H1 (cell line): Measurements from ENCODE around the gene KIF26B. TPM values are rescaled to one million over a fixed set of nuclear protein-coding genes. Genes with fewer than 3 reads are reported as not detected.

Experiments
- CTCF ChIP-seq, 3 experiments: IDR thresholded peaks; 1 replicate in 2 of 3; 2 replicates in 1 of 3; pipeline versions ENCODE4 v1.5.1 to v1.6.1; 2011; ENCODE audit warnings: low read length in 3 of 3, mild to moderate bottlenecking in 3 of 3, inconsistent platforms in 2 of 3, low read depth in 1 of 3, moderate library complexity in 1 of 3; ENCODE audit not compliant: insufficient read depth in 1 of 3; ENCODE audit errors: control extremely low read depth in 1 of 3
- SIX5 ChIP-seq: IDR thresholded peaks from 2 replicates; pipeline ENCODE4 v1.6.1; 2011; ENCODE audit warnings: mild to moderate bottlenecking, low read depth, low read length
- TBP ChIP-seq: IDR thresholded peaks from 2 replicates; pipeline ENCODE4 v1.6.1; 2011; ENCODE audit warnings: low read depth, low read length, improper control_type of control experiment
- polyA plus RNA-seq, 7 experiments: library from polyadenylated mRNA; depleted of rRNA in 3 of 7; stranded (reverse) in 5 of 7; unstranded in 2 of 7; fragments of >200 nt in 5 of 7; fragments of 200-250 nt in 2 of 7; gene quantifications; 1 replicate in 5 of 7; 2 replicates in 1 of 7; 4 replicates in 1 of 7; pipeline versions ENCODE4 v1.2.1 to v1.2.3, GENCODE V29; 2011 to 2013; ENCODE audit warnings: missing spikeins in 2 of 7, mixed read lengths in 2 of 7
- total RNA-seq: library from RNA; stranded (reverse); fragmentation: NEBNext Ultra II Directional; extraction: Animal tissue kit (Norgen Biotek cat#: 25700); gene quantifications from 2 replicates; pipeline ENCODE4 v1.2.1, GENCODE V29; 2021

KIF26B gene
- total and polyA plus RNA-seq, 2 of the 8 experiments (the other 6 are each of a cell fraction or from before 2014, with no cell fraction given), result 0.06 to 0.28 TPM

GRCh38 chr1:245246433-245246832, 91.6 kb downstream of the KIF26B start (continued):
- TF ChIP-seq SIX5 (no peak), TBP (no peak), CTCF (IDR thresholded peaks at IDR 0.05; ENCODE audit: control extremely low read depth in 1 of 3, insufficient read depth in 1 of 3, low read depth in 1 of 3, low read length in 3 of 3) (no peak)
